PFSK-1 (cell line): ENCODE results near the gene CFAP65.

ENCODE experiments used
- POLR2AphosphoS5 ChIP-seq: IDR thresholded peaks from 2 replicates; pipeline ENCODE4 v1.6.1; 2012; ENCODE audit warnings: low read depth, mild to moderate bottlenecking, control low read depth, low read length, moderate library complexity
- TAF1 ChIP-seq: IDR thresholded peaks from 2 replicates; pipeline ENCODE4 v1.6.1; 2012; ENCODE audit warnings: low read length, control low read depth, borderline replicate concordance; ENCODE audit not compliant: insufficient read depth

DNA sequence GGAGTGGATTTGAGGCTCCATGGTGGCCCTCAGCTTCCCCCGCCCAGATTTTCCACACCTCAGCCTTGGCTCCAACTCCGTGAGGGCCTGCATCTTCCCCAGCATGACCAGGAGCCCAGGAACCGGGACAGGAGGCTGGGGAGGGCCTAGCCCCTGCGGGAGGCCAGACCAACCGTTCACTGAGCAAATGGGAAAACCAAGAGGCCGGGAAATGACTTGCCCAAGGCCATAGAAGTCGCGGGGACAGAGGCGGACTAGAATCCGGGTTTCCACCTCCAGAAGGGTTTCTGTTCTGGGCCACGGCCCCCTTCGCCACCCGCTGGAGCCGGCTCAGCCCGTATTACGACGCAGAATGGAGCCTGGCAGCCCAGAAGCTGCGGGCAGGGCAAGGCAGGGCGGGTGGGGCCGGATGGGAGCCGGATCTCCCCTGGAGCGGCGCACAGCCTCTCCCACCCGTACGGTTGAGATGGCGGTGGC lies 40.2 kb downstream of the CFAP65 start:
- TF ChIP-seq TAF1 (no peak), POLR2AphosphoS5 (no peak)
